Upper lobe of right lung (tissue), 1 donor: ENCODE measurements around the gene ZNF592. TPM values are rescaled to one million over a fixed set of nuclear protein-coding genes. Genes with fewer than 3 reads are reported as not detected.

Experiments used
- ATAC-seq: fragments of 200-7000 bp; cut with Tn5 transposase; one replicate; pipeline ENCODE4 v1.9.1; 2020; ENCODE audit warnings: mild to moderate bottlenecking, moderate library complexity
- DNase-seq: peaks from one replicate; pipeline ENCODE4 v3.0.0-alpha.2; 2020
- H3K27ac ChIP-seq: fragments of 200-600 bp; one replicate; pipeline ENCODE4 v1.8.0; 2022
- H3K27me3 ChIP-seq: fragments of 200-600 bp; one replicate; pipeline ENCODE4 v1.8.0; 2022; ENCODE audit warnings: mild to moderate bottlenecking
- H3K36me3 ChIP-seq: fragments of 200-600 bp; one replicate; pipeline ENCODE4 v1.8.0; 2022
- H3K4me1 ChIP-seq: fragments of 200-600 bp; one replicate; pipeline ENCODE4 v1.8.0; 2022
- H3K4me3 ChIP-seq: fragments of 200-600 bp; one replicate; pipeline ENCODE4 v1.8.0; 2022; ENCODE audit warnings: mild to moderate bottlenecking
- H3K9me3 ChIP-seq: fragments of 200-600 bp; one replicate; pipeline ENCODE4 v1.8.0; 2022
- intact Hi-C: fragments of 100-400 bp; cut with DNase I; formaldehyde crosslinking; loops from one replicate; pipeline ENCODE4 v1.11.0; 2022
- total RNA-seq: library from RNA; stranded (reverse); fragmentation: NEBNext Ultra II Directional; extraction: Animal tissue kit (Norgen Biotek cat#: 25700); gene quantifications from one replicate; pipeline ENCODE4 v1.2.1, GENCODE V29; 2021
- TF ChIP-seq, protein P1 (sequence below): fragments of 200-600 bp; IDR thresholded peaks from one replicate; pipeline ENCODE4 v1.8.0; 2022; ENCODE audit warnings: antibody characterized with exemption
- donor health status: DM: no; HTN: yes; CAD: no; lungs with severe emphysema.

The ZNF592 gene
- total RNA-seq, 1 donor from 2014 or later, result 33.3 TPM

DNA sequence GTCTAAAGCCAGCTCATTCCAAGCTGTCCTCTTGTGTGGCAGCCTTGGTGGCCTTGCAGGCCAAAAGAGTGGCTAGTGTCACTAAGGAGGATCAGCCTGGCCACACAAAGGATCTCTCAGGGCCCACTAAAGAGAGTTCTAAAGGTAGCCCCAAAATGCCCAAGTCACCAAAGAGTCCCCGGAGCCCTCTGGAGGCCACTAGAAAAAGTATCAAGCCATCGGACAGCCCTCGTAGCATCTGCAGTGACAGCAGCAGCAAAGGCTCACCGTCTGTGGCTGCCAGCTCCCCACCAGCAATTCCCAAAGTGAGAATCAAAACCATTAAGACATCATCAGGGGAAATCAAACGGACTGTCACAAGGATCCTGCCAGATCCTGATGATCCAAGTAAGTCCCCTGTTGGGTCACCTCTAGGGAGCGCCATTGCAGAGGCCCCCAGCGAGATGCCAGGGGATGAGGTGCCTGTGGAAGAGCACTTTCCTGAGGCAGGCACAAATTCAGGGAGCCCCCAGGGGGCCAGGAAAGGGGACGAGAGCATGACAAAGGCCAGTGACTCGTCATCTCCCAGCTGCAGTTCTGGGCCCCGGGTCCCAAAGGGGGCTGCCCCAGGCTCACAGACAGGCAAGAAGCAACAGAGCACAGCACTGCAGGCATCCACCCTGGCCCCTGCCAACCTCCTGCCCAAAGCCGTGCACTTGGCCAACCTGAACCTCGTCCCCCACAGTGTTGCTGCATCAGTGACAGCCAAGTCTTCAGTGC lies 35.3 kb downstream of the ZNF592 start:
- TF ChIP-seq, protein P1, sequence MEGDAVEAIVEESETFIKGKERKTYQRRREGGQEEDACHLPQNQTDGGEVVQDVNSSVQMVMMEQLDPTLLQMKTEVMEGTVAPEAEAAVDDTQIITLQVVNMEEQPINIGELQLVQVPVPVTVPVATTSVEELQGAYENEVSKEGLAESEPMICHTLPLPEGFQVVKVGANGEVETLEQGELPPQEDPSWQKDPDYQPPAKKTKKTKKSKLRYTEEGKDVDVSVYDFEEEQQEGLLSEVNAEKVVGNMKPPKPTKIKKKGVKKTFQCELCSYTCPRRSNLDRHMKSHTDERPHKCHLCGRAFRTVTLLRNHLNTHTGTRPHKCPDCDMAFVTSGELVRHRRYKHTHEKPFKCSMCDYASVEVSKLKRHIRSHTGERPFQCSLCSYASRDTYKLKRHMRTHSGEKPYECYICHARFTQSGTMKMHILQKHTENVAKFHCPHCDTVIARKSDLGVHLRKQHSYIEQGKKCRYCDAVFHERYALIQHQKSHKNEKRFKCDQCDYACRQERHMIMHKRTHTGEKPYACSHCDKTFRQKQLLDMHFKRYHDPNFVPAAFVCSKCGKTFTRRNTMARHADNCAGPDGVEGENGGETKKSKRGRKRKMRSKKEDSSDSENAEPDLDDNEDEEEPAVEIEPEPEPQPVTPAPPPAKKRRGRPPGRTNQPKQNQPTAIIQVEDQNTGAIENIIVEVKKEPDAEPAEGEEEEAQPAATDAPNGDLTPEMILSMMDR, result no peak
- DNase-seq (no peak), ATAC-seq (peak; percentile 5)
- Histone ChIP-seq H3K9me3 (no peaks in the 10 kb centered on the region), H3K27me3 (no peaks in the 10 kb centered on the region), H3K4me3 (no peak overlapping the region), H3K27ac (no peak overlapping the region), H3K36me3 (peaks cover 58% of the 10 kb centered on the region), H3K4me1 (peaks cover 19% of the 10 kb centered on the region)
- intact Hi-C loops, result no loop called here

DNA sequence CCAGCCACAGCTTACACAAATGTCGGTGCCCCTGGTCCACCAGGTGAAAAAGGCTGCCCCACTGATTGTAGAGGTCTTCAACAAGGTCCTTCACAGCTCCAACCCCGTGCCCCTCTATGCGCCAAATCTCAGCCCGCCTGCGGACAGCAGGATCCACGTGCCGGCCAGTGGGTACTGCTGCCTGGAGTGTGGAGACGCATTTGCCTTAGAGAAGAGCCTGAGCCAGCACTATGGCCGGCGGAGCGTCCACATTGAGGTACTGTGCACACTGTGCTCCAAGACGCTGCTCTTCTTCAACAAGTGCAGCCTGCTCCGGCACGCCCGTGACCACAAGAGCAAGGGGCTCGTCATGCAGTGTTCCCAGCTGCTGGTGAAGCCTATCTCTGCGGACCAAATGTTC lies 35.9 kb downstream of the ZNF592 start:
- no peak overlapping the region for H3K4me3 ChIP-seq
- TF ChIP-seq, protein P1, result no peak
- intact Hi-C loops, result no loop called here
- ATAC-seq, result peak; percentile 10
- no peak for DNase-seq
- H3K36me3 ChIP-seq, result peaks cover 54% of the 10 kb centered on the region
- H3K4me1 ChIP-seq, result peaks cover 19% of the 10 kb centered on the region
- no peak overlapping the region for H3K27ac ChIP-seq
- no peaks in the 10 kb centered on the region for H3K27me3 ChIP-seq
- H3K9me3 ChIP-seq, result no peaks in the 10 kb centered on the region

DNA sequence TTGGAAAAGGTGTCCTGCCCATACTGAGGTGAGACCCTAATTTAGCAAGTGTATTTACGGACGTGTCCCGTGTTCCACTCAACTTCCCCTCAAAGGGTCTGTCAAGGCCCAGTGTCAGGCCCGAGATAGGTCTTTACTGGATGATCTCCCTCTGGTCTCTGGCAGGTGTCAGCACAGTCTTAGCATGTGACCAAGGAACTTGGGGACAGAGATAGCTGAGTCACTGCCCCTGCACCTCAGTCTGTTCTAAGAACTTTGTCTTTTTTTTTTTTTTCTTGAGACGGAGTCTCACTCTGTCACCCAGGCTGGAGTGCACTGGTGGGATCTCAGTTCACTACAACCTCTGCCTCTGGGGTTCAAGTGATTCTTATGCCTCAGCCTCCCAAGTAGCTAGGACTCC lies 36.7 kb downstream of the ZNF592 start:
- no peak overlapping the region for H3K4me3 ChIP-seq
- no peaks in the 10 kb centered on the region for H3K27me3 ChIP-seq
- H3K4me1 ChIP-seq, result peaks cover 14% of the 10 kb centered on the region
- H3K36me3 ChIP-seq, result peaks cover 54% of the 10 kb centered on the region
- no peaks in the 10 kb centered on the region for H3K9me3 ChIP-seq
- no peak for DNase-seq
- no peak for ATAC-seq
- no peak overlapping the region for H3K27ac ChIP-seq
- TF ChIP-seq, protein P1, result no peak
- intact Hi-C loops, result no loop called here

GRCh38 chr15:84788500-84788899 lies 40.1 kb downstream of the ZNF592 start:
- intact Hi-C loops, result no loop called here
- DNase-seq, result no peak
- ATAC-seq, result no peak
- Histone ChIP-seq H3K4me1 (peaks cover 14% of the 10 kb centered on the region), H3K36me3 (peaks cover 59% of the 10 kb centered on the region), H3K27ac (no peak overlapping the region), H3K4me3 (no peak overlapping the region), H3K9me3 (no peaks in the 10 kb centered on the region), H3K27me3 (no peaks in the 10 kb centered on the region)
- TF ChIP-seq, protein P1, result no peak

DNA sequence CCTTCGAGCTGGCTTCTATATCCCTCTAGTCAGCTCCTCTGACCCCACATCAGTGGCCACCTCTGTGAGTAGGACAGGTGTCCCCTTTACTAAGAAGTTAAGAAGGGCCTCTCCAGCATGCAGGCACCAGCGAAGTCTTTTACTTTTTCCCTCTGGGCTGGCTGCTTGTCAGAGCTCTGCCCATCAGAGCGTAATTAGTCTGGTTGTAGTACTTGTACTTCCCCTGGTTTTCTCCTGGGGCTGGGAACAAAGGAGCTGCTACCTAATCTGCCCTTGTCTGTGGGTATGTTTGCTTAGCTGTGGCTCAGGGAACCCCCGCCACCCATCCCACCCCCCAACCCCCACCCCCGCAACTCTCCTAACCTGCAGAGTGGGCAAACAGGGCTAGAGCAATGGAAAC lies 41.4 kb downstream of the ZNF592 start:
- no peak overlapping the region for H3K4me3 ChIP-seq
- intact Hi-C loops, result no loop called here
- H3K27ac ChIP-seq, result no peak overlapping the region
- peaks cover 59% of the 10 kb centered on the region for H3K36me3 ChIP-seq
- H3K4me1 ChIP-seq, result peaks cover 14% of the 10 kb centered on the region
- no peaks in the 10 kb centered on the region for H3K9me3 ChIP-seq
- no peak for DNase-seq
- ATAC-seq, result no peak
- TF ChIP-seq, protein P1, result no peak
- H3K27me3 ChIP-seq, result no peaks in the 10 kb centered on the region
